Amygdala (tissue), 56 donors: ENCODE results near the gene ZFYVE1.
"Not testable (repeated sequence)": the region's sequence is repeated elsewhere in the genome, so short reads cannot be mapped to it uniquely, and the experiment has no call there.

Experiments
- DNase-seq, 56 donors: peaks; one replicate each; lab custom pipeline; 2025; lab: John Stamatoyannopoulos, UW

The ZFYVE1 gene

GRCh38 chr14:73026845-73027542 is at the start of gene ZFYVE1:
TSS of gene ZFYVE1 (minus strand) at chr14:73027106. CDS start at chr14:73024508, 2,598 bp downstream.
- peak; percentile 64 to 99 (median 98) for DNase-seq

- no peak for DNase-seq
Measured at GRCh38 chr14:73069585-73069984, 42.7 kb upstream of the ZFYVE1 start.

GRCh38 chr14:73058922-73059673 is 32.2 kb upstream of the ZFYVE1 start:
- DNase-seq = peak in 19 of 56 donors; percentile 10 to 70 (median 42)

GRCh38 chr14:73058224-73058921 is 31.5 kb upstream of the ZFYVE1 start, which contains the start of gene RBM25:
TSS of gene RBM25 (plus strand) at chr14:73058534. CDS start at chr14:73071642, 13,108 bp downstream.
- peak; percentile 67 to 98 (median 94) for DNase-seq

GRCh38 chr14:73057944-73058223 is 31.0 kb upstream of the ZFYVE1 start:
- no peak for DNase-seq

- DNase-seq = no peak
Measured at GRCh38 chr14:73055251-73055650, 28.3 kb upstream of the ZFYVE1 start.

GRCh38 chr14:73049428-73049827 is 22.5 kb upstream of the ZFYVE1 start:
- no peak for DNase-seq

GRCh38 chr14:73047808-73048207 is 20.9 kb upstream of the ZFYVE1 start:
- DNase-seq = no peak

GRCh38 chr14:73036706-73037450 is 10.0 kb upstream of the ZFYVE1 start:
- DNase-seq = not testable (repeated sequence)

- DNase-seq = no peak
Measured at GRCh38 chr14:73027984-73028383, 1.1 kb upstream of the ZFYVE1 start.

GRCh38 chr14:73027546-73027945 is 640 bp upstream of the ZFYVE1 start:
- DNase-seq = no peak

- peak in 9 of 56 donors; percentile 18 to 80 (median 40) for DNase-seq
Measured at GRCh38 chr14:73026243-73026844, 562 bp downstream of the ZFYVE1 start.

GRCh38 chr14:73025544-73025943 is 1.4 kb downstream of the ZFYVE1 start:
- DNase-seq = no peak

- DNase-seq = no peak
Measured at GRCh38 chr14:73022051-73022450, 4.9 kb downstream of the ZFYVE1 start.

- DNase-seq = not testable (repeated sequence)
Measured at GRCh38 chr14:73016011-73016410, 10.9 kb downstream of the ZFYVE1 start.

GRCh38 chr14:73015552-73015951 is 11.4 kb downstream of the ZFYVE1 start:
- DNase-seq = not testable (repeated sequence)

GRCh38 chr14:73014105-73014504 is 12.8 kb downstream of the ZFYVE1 start:
- DNase-seq = no peak

- DNase-seq = not testable (repeated sequence)
Measured at GRCh38 chr14:73011189-73011588, 15.7 kb downstream of the ZFYVE1 start.

- DNase-seq = no peak
Measured at GRCh38 chr14:73008501-73008900, 18.4 kb downstream of the ZFYVE1 start.

- DNase-seq = no peak
Measured at GRCh38 chr14:73007835-73008234, 19.1 kb downstream of the ZFYVE1 start.
